HG03196 (cell line): ENCODE measurements around the gene YWHAQ.

Experiments used
- ATAC-seq: cut with Tn5 transposase; IDR thresholded peaks from one replicate; pipeline ENCODE4 v1.9.1; 2021; ENCODE audit not compliant: unreplicated experiment

Gene YWHAQ

GRCh38 chr2:9655441-9656269 lies 24.9 kb upstream of the YWHAQ start:
- no peak for ATAC-seq

- no peak for ATAC-seq
Observed at GRCh38 chr2:9654452-9655100, 23.8 kb upstream of the YWHAQ start.

DNA sequence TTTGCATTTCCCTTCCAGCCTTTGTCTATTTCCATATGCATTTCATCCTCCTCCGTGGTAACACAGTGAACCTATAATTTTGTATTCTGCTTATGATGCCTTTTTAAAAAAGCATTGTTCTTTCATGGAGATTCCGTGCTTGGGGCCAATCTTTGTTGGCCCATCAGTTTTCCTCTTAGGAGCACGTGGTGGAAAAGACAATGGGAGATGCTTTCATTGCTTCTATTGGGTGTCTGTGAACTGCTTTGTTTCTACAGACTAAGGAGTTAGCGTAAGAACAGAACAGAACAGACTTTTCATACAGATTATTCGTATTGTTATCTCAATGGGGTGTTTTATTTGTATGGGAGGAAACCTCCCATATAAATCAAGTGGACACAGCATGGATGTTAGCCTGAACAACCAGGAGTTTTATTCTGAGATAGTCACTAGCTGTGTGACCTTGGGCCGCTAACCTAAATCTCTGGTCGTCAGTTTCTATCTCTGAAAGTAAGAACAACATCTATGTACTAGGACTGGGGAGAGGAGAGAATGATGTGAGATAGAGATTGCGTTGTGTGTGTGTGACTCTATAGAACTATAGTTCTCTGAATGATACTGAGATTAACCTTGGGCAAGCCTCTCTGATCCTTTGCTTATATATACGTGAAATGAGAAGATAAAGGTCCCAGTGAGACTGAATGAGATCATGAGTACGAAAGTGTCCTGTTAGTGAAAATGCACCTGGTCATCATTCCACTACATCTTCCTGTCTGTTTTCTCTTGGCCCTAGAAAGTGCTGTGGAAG lies 22.9 kb upstream of the YWHAQ start:
- ATAC-seq = no peak

DNA sequence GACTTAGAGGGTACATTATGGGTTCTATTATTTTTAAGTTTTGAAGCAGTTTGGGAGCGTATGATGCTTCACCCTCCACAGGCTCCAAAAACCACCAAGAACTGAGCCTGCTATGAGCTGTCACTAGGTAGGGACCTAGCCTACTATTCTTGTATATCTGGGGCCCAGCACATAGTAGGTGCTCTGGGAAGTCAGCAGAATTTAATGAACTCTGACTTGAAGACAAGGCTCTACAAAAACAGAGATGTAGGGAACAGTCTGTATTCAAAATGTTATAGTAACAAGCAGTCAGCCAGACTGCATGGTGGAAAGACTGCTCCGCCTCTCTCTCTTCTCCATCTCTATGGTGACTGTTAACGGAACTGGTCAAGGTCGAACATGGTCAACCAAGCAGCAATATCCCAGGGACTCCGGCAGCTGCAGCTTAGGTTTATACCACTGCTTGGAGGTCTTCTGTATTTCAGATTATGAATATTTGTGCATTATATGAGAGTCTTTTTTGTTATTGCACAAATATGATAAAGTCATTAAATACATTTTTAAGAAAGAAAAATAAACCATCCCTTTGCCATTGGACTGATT lies 22.2 kb upstream of the YWHAQ start:
- no peak for ATAC-seq

- no peak for ATAC-seq
Observed at GRCh38 chr2:9652267-9652666, 21.5 kb upstream of the YWHAQ start.

- no peak for ATAC-seq
Observed at GRCh38 chr2:9650119-9650821, 19.5 kb upstream of the YWHAQ start.

DNA sequence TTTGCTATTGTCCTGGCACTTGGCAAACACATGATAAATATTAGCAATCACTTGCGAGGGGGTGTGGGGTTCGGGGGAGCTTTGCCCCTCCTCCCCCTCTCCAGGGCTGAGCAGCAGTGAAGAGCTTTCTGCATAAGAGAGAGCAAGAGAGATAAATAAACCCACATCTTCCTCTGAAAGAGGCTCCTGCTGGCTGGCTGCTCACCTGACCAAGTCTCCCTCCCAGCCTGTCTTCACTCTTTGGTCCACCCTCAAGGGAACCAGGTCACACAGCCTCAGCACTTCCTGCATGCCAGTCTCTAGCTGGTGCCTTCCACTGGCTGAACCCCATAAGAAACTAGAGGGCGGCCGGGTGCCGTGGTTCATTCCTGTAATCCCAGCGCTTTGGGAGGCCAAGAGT lies 18.5 kb upstream of the YWHAQ start:
- ATAC-seq = no peak

- no peak for ATAC-seq
Observed at GRCh38 chr2:9648821-9649220, 18.0 kb upstream of the YWHAQ start.

- no peak for ATAC-seq
Observed at GRCh38 chr2:9647884-9648283, 17.1 kb upstream of the YWHAQ start.

DNA sequence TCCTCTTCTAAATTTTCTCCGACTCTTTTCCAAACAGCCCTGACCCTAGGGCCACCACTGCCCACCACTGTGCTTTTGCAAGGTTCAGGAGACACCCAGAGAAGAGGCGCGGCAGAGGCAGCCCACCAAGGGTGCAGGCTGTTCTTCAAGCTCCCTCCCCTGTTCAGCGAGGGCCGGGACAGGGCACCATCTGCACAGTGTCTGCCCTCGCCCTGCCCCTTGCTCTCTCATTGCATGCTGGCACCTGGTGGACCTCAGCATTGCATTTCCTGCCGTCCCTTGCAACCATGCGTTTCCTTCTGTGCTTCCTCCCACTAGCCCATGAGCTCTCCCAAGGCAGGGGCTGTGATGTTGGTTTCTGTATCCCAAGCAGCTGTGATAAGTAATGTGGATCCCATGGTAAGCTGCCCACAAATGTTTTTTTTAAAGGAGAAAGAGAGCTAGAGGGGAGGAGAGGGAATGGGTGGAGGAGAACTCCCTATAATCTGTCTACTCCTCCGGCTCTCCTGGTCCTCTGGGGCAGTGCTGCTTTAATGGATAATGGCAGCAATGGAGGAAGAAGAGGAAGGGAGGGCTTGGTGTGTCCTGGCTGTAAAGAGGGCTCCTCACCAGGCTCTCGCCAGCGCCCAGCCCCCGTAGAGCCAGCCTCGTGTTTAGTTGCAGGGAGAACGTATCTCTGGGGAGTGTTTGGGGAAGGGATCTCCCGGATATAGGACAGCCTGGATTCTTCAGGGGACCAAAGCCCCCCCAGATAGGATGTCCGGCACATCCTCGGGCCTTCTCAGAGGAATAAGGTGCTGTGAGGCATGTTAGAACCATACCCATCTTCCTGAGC lies 15.6 kb upstream of the YWHAQ start:
- no peak for ATAC-seq

- no peak for ATAC-seq
Observed at GRCh38 chr2:9644603-9645002, 13.8 kb upstream of the YWHAQ start.

DNA sequence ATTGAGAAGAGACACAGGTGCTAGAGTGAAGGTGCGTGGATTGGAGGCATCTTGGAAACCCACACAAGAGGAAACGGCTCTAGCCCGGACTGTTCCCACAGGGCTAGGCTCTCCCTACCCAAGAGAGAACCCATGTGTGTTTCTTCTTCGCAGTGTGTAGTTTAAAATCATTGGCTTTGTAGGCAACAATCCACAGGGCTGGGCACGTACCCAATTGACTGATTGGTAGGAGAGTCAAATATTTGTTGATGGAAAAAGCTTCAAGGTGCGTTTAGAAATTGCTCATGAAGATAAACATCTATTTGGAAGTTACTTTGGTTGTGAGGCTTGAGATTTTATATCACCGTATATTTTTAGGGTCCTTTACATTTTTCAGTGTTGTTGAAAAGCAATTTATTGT lies 13.2 kb upstream of the YWHAQ start:
- no peak for ATAC-seq

GRCh38 chr2:9641641-9642040 lies 10.8 kb upstream of the YWHAQ start:
- ATAC-seq = no peak

DNA sequence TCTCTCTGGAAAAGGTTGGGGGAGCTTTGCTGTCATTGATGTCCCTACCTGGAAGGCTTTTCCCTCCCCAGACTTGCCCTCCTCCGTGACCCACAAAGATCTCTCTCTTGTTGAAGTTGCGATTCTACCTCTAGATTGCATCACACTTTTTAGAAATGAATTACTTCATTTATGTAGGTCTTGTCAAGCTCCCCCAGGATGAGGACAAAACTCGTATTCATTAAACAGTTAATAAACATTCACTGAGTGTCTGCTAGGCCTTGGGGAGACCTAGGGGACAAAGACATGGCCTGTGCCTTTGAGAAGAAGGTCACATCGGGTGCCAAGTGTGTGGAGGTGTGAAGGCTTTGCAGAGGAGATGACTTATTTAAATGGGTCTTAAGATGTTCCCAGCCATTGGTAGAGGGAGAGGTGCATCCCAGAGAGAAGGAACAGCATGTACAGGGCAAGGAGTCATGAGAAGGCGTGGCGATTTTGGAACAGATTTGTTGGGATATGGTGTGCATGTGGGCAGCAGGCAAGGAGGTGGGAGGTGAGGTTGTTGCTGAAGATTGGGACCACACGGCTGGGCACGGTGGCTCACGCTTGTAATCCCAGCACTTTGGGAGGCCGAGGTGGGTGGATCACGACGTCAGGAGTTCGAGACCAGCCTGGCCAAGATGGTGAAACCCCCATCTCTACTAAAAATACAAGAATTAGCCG lies 9.8 kb upstream of the YWHAQ start:
- no peak for ATAC-seq

- no peak for ATAC-seq
Observed at GRCh38 chr2:9639740-9640343, 9.0 kb upstream of the YWHAQ start.

DNA sequence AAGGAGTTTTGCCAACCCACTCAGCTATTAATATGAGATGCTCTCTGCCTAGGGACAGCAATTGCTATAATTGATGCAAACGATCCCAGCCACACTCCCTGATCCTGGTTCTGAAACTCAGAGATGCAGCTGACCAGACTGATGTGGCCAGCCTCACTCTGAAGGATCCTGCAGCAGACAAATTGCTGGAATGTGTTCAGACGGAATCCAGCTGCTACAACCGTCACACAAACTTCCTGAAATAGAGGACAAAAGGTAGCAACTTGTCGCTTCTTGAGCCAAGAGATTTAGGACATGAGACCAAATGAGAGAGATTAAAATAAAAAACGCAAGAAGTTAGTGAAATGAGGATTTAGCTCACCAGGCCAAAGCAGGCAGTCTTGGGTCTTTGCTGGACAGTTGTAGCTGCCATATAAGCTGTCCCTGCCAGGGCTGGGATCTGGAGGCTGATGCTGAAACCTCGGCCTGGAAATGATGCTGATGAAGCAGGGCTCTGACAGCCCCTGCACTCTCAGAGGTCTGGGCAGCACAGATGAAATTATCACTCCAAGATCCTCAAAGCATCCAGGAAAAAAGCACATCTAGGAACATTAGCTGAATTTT lies 8.3 kb upstream of the YWHAQ start:
- ATAC-seq = no peak

- no peak for ATAC-seq
Observed at GRCh38 chr2:9638532-9638931, 7.7 kb upstream of the YWHAQ start.

DNA sequence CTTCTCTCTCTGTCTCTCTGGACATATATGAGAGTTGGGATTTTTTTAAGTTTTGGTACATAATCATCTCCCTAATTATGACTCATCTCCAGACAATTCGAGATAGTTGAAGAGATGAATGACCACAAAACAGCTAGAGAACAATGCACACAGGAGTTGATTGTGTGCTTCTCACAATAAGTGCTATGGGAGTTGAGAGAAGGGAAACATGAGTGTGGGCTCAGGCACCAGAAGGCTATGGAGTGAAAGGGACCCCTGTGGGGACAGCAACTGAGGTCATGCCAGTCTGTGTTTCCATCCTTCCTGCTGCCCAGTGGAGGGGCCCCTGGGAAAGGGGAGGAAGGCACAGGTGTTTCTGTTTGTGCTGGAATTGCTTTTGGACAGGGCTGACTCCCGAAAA lies 6.5 kb upstream of the YWHAQ start:
- ATAC-seq = no peak

GRCh38 chr2:9634133-9634532 lies 3.3 kb upstream of the YWHAQ start:
- ATAC-seq = no peak
